GM12864 (cell line): ENCODE data around the gene NR6A1.

Source experiments
- DNase-seq: peaks from one replicate; pipeline ENCODE4 v3.0.0-alpha.2; 2011; ENCODE audit warnings: low read depth
- H3K4me3 ChIP-seq: 2 replicates; pipeline ENCODE4 v1.5.1; 2011; ENCODE audit warnings: mild to moderate bottlenecking, low read depth, low read length, control low read depth
- CTCF ChIP-seq: IDR thresholded peaks from 2 replicates; pipeline ENCODE4 v1.5.1; 2011; ENCODE audit warnings: low read depth, mild to moderate bottlenecking, moderate library complexity, low read length, control low read depth, inconsistent platforms; ENCODE audit errors: missing control alignments

NR6A1 gene

GRCh38 chr9:124766326-124766725, 4.8 kb downstream of the NR6A1 start:
- no peak for TF ChIP-seq CTCF
- no peak for DNase-seq
- no peak overlapping the region for H3K4me3 ChIP-seq

DNA sequence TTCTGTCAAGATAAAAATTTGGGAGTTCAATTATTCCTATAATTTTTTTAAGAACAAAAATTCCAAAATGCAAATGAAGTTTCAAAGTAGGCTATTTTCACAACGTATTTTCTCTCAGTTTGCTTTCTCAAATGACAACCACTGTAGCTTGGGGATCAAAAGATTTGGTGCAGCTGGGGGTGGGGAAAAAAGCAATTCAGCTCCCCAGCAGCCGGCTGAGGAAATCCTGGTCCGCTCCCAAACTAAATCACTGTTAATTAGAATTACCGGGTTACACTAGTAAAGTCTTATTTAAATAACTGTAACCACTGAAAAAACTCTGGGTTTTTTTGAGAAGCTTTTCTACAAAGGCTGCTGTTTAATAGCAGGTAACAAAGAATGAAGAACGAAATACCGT, 5.7 kb downstream of the NR6A1 start:
- no peak overlapping the region for H3K4me3 ChIP-seq
- DNase-seq: no peak
- no peak for TF ChIP-seq CTCF

DNA sequence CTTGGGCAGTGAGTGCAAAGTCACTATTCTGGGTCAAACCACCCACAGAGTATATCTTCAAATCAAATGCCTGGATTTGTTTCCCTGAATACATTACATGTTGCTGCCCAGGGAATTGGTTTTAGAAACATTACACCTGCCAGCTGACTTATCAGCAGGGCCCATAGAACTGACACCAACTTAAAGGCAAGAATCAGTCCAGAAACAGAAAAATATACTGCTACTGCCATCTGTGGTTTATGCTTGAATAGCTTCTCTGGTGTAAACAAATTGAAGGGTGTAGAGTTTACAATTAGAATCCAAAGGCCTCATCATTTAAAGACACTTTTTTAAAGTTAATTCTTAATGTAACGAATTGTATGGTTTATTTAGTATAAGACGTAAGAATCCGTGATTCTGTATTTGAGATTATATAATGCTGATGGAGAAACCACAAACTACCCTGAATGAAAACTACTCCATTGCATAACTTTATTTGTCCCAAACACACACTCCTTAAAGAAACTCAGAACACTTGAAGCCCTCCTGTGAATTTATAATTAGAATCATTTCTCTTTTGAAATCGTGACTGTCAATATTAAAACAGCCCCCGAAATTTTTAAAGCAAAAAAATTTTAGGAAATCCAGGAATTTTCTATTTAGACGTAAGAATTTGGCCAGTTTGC, 6.2 kb downstream of the NR6A1 start:
- no peak for DNase-seq
- no peak overlapping the region for H3K4me3 ChIP-seq
- TF ChIP-seq CTCF: peak; percentile 29

GRCh38 chr9:124762633-124763032, 8.5 kb downstream of the NR6A1 start:
- no peak for TF ChIP-seq CTCF
- DNase-seq: no peak
- no peak overlapping the region for H3K4me3 ChIP-seq

GRCh38 chr9:124761710-124762109, 9.4 kb downstream of the NR6A1 start:
- DNase-seq: no peak
- no peak overlapping the region for H3K4me3 ChIP-seq

DNA sequence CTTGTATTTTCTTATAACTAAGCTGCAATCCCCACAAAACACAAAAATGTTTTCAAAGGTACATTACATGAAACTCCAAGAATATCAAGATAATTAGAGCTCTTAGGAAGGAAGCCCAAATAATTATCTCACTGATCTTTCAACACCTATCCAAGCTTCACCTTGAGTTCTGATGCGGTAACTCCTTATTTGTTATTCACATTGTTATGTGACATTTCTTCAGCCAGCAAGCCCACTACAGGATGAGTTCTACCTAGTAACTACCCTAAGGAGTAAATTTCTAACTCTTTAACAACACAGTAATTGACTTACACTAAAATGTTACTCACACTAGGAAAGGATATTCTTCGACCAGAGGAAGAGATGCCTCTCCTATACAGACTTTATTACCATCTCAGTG, 9.9 kb downstream of the NR6A1 start:
- TF ChIP-seq CTCF: no peak
- no peak for DNase-seq
- no peak overlapping the region for H3K4me3 ChIP-seq

More at GRCh38 chr9:124761710-124762109, 9.4 kb downstream of the NR6A1 start:
- TF ChIP-seq CTCF: no peak

GRCh38 chr9:124760719-124761118, 10.4 kb downstream of the NR6A1 start:
- H3K4me3 ChIP-seq: no peak overlapping the region
- no peak for DNase-seq
- TF ChIP-seq CTCF: no peak
